HEK293T (cell line): ENCODE data around the gene NGFR.

Experiments used
- CTCF ChIA-PET: fragments of 350-600 bp; formaldehyde crosslinking; extraction: SDS; loops from one replicate; lab custom pipeline; 2021; ENCODE audit warnings: antibody characterized with exemption, inconsistent platforms; lab: Yijun Ruan, JAX
- POLR2A ChIA-PET: fragments of 350-600 bp; formaldehyde crosslinking; extraction: SDS; loops from one replicate; lab custom pipeline; 2020; ENCODE audit warnings: antibody characterized with exemption, inconsistent platforms; lab: Yijun Ruan, JAX
- DNase-seq: peaks from one replicate; pipeline ENCODE4 v3.0.0; 2012; ENCODE audit warnings: mixed read lengths; ENCODE audit errors: extremely low spot score
- ARNT ChIP-seq: fragments of 450-650 bp; IDR thresholded peaks from 2 replicates; pipeline ENCODE4 v1.6.1; 2017; ENCODE audit warnings: mild to moderate bottlenecking
- BHLHE40 ChIP-seq: fragments of 450-650 bp; IDR thresholded peaks from 2 replicates; pipeline ENCODE4 v1.6.1; 2016; ENCODE audit warnings: mild to moderate bottlenecking, moderate library complexity, borderline replicate concordance
- CTBP1 ChIP-seq: fragments of 450-650 bp; IDR thresholded peaks from 2 replicates; pipeline ENCODE4 v1.6.1; 2016; ENCODE audit warnings: borderline replicate concordance
- ELF4 ChIP-seq: fragments of 450-650 bp; IDR thresholded peaks from 2 replicates; pipeline ENCODE4 v1.6.1; 2017; ENCODE audit warnings: antibody characterized with exemption
- FOXA1 ChIP-seq: fragments of 450-650 bp; IDR thresholded peaks from 2 replicates; pipeline ENCODE4 v1.6.1; 2016; ENCODE audit warnings: mild to moderate bottlenecking
- FOXK2 ChIP-seq: fragments of 450-650 bp; IDR thresholded peaks from 2 replicates; pipeline ENCODE4 v1.6.1; 2016; ENCODE audit warnings: mild to moderate bottlenecking
- FOXM1 ChIP-seq: fragments of 450-650 bp; IDR thresholded peaks from 2 replicates; pipeline ENCODE4 v1.6.1; 2017; ENCODE audit warnings: mild to moderate bottlenecking, borderline replicate concordance
- HDGF ChIP-seq: fragments of 450-650 bp; IDR thresholded peaks from 2 replicates; pipeline ENCODE4 v1.6.1; 2017; ENCODE audit warnings: antibody characterized with exemption, borderline replicate concordance
- L3MBTL2 ChIP-seq: fragments of 450-650 bp; conservative IDR thresholded peaks from 2 replicates; pipeline ENCODE4 v1.6.1; 2016; ENCODE audit warnings: mild to moderate bottlenecking
- LEF1 ChIP-seq: fragments of 450-650 bp; IDR thresholded peaks from 2 replicates; pipeline ENCODE4 v1.6.1; 2017; ENCODE audit warnings: mild to moderate bottlenecking, borderline replicate concordance
- NFRKB ChIP-seq: fragments of 450-650 bp; IDR thresholded peaks from 2 replicates; pipeline ENCODE4 v1.6.1; 2016; ENCODE audit warnings: mild to moderate bottlenecking, moderate library complexity
- SP1 ChIP-seq: fragments of 450-650 bp; IDR thresholded peaks from 2 replicates; pipeline ENCODE4 v1.6.1; 2017
- SUZ12 ChIP-seq: fragments of 450-650 bp; IDR thresholded peaks from 2 replicates; pipeline ENCODE4 v1.6.1; 2016; ENCODE audit warnings: mild to moderate bottlenecking
- TARDBP ChIP-seq: fragments of 450-650 bp; IDR thresholded peaks from 2 replicates; pipeline ENCODE4 v1.6.1; 2016
- ZNF384 ChIP-seq: fragments of 450-650 bp; IDR thresholded peaks from 2 replicates; pipeline ENCODE4 v1.6.1; 2016
- TF ChIP-seq, protein P1 (sequence below): fragments of 450-650 bp; IDR thresholded peaks from 2 replicates; pipeline ENCODE4 v1.6.1; 2016

Gene NGFR

DNA sequence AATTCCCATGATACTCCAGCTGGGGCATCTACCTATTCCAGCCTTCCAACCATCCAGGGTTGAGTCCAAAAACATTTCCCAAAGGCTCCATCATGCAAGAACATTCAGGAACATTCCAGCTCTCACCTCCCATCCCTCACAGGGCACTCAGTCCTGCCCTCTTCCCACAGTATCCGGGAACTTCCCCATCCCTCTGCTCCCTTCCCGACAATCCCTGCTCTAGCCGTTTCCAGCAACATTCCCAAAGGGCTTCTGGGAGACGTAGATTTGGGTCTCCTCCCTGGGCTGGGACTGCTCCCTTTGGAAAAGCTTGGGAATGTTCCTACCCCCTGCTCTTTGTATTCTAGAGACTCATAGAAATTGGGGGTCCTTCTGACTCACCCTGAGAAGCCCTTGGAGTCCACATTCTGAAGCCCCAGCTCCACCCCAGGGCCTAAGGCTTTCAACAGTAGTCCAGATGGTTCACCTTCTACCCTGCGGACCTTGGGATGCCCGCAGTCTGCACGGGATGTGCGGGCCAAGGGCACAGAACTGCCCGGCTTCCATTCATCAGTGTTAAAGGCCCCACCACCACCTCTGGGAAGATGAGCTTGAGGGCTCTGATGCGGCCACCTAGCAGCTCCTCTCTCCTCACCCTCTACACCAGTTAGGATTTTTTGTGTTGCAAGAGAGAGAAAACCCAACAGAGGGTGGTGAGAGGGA is 25.4 kb downstream of the NGFR start:
- TF ChIP-seq FOXM1 (no peak), CTBP1 (no peak), BHLHE40 (no peak), L3MBTL2 (no peak), SUZ12 (no peak), ZNF384 (no peak), SP1 (no peak), NFRKB (no peak)
- no peak for DNase-seq
- POLR2A ChIA-PET, result no interaction called here
- CTCF ChIA-PET, result interaction anchor here (1.0 kb wide), 2 partner anchors 23 to 36 kb away, joined by 3 to 4 read pairs; no protein-coding TSS in a partner anchor

DNA sequence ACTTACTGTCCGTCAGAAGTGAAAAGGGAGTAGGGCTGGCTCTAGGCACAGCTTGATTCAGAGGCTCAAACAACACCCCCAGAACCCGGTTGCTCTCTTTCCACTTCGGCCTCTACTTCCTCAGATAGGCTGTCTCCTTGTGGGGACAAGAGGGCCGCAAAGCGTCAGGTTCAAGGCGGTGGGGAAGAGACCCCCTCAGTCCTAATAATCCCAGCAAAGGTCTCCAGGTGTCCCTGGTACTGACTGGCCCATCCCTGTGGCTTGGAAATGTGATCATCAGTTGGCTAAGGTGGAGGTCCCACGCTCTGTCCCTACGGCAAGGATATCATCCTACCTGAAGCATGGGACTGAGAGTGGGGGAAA is 26.0 kb downstream of the NGFR start:
- no peak for TF ChIP-seq CTBP1
- TF ChIP-seq SUZ12, result no peak
- TF ChIP-seq NFRKB, result no peak
- no peak for TF ChIP-seq FOXM1
- no peak for TF ChIP-seq FOXK2
- no peak for TF ChIP-seq BHLHE40
- TF ChIP-seq FOXA1, result no peak
- TF ChIP-seq SP1, result no peak
- no peak for TF ChIP-seq TARDBP
- no peak for TF ChIP-seq ARNT
- no peak for TF ChIP-seq ELF4
- TF ChIP-seq ZNF384, result no peak
- TF ChIP-seq HDGF, result no peak
- TF ChIP-seq, protein P1, sequence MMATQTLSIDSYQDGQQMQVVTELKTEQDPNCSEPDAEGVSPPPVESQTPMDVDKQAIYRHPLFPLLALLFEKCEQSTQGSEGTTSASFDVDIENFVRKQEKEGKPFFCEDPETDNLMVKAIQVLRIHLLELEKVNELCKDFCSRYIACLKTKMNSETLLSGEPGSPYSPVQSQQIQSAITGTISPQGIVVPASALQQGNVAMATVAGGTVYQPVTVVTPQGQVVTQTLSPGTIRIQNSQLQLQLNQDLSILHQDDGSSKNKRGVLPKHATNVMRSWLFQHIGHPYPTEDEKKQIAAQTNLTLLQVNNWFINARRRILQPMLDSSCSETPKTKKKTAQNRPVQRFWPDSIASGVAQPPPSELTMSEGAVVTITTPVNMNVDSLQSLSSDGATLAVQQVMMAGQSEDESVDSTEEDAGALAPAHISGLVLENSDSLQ, result no peak
- TF ChIP-seq L3MBTL2, result no peak
- TF ChIP-seq LEF1, result no peak
- POLR2A ChIA-PET, result no interaction called here
- DNase-seq, result no peak
- CTCF ChIA-PET, result no interaction called here

DNA sequence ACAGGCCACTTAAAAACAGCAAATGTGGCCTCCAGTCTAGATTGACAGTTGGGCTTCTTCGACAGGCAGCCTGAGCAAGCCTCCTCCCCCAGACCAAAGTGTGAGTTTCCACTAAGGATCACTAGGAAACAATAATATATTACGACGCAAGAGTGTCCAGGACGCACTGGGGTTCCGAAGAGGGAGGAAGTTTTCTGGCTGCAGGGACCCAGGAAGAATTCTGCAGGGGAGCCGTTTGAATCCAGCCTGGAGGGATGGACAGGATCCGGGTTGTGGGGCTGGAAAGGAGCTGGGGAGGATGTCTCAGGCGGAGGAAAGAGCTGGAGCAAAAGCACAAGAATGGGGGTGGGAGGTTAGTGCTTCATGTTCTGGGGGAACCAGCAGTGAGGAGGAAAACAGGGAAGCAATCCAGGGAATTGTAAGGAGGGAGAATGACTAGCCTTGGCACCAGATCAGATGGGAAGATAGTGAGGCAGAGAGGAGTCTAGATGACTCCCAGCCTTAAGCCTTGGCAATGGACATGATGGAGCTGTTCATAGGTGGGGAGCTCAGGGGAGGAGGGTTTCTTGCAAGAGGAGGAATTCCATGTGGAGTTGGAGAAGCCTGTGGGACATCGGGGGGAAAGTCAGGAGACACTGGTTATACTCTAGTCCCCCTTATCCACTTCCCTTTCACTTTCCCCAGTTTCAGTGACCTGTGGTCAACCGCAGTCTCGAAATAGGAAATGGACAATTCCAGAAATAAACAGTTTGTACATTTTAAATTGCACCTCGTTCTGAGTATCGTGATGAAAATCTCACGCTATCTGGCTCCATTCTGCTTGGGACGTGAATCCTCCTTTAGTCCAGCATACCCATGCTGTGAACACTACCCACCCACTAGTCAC is 26.6 kb downstream of the NGFR start:
- CTCF ChIA-PET, result interaction anchor here (1.0 to 1.5 kb wide), 2 partner anchors 25 to 87 kb away, joined by 3 to 4 read pairs; no protein-coding TSS in a partner anchor
- POLR2A ChIA-PET, result no interaction called here
- TF ChIP-seq, protein P1, result no peak
- no peak for TF ChIP-seq HDGF
- no peak for TF ChIP-seq BHLHE40
- no peak for TF ChIP-seq LEF1
- TF ChIP-seq TARDBP, result no peak
- no peak for TF ChIP-seq ARNT
- TF ChIP-seq ZNF384, result no peak
- no peak for DNase-seq

DNA sequence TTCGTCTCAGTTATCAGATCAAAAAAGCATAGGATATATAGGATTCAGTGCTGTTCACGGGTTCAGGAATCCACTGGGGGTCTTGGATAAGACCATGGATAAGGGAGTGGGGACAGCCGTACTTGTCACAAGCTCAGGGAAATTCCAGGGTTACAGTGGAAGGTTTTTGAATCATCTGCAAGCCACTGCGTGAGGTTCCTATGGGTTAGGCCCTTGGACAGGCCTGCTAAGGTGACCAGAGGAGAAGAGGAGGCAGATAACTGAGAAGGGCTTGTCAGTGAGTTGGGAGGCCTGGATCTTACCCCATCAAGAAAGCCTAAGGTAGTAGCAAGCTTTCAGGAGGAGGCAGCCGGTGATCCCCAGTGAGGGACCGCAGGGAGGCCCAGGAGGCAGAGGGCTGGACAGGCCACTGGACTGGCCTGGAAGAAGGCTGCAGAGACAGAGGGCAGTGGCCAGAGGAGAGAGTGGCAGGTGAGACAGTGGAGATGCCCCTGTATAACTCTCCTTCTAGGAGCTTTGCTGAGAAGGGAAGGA is 27.3 kb downstream of the NGFR start:
- ChIA-PET POLR2A (interaction anchor here (0.6 kb wide), 1 partner anchor 13 kb away, joined by 3 read pairs; no protein-coding TSS in a partner anchor), CTCF (interaction anchor here (1.0 to 1.5 kb wide), 3 partner anchors 25 to 87 kb away, joined by 3 to 5 read pairs (median 4); no protein-coding TSS in a partner anchor)
- no peak for TF ChIP-seq LEF1
- no peak for TF ChIP-seq HDGF
- TF ChIP-seq ARNT, result no peak
- TF ChIP-seq BHLHE40, result no peak
- no peak for DNase-seq

DNA sequence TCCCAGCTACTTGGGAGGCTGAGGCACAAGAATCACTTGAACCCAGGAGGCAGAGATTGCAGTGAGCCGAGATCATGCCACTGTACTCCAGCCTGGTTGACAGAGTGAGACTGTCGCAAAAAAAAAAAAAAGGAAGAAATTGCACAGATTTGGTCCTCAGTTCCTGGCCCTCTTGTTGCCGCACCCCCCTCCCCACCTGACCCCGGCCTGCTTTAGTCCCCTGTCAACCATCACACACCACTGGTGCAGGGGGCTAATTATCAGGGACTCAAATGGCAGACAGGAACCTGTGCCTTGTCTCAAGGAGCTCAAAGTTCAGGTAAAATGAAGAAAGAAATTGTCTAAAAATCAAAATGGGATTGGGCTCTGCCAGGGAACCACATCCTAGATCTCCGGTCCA is 28.1 kb downstream of the NGFR start:
- ChIA-PET POLR2A (no interaction called here), CTCF (interaction anchor here (1.5 kb wide), 1 partner anchor 33 kb away, joined by 5 read pairs; no protein-coding TSS in a partner anchor)

More for the DNA sequence above, 28.1 kb downstream of the NGFR start:
- DNase-seq, result no peak
- TF ChIP-seq SP1 (no peak), CTBP1 (no peak), HDGF (no peak), L3MBTL2 (no peak), ELF4 (no peak), TARDBP (no peak), ZNF384 (no peak), FOXM1 (no peak), FOXA1 (no peak), NFRKB (no peak), ARNT (no peak), BHLHE40 (no peak), SUZ12 (no peak), FOXK2 (no peak), LEF1 (no peak)
- TF ChIP-seq, protein P1, result no peak
